Testis (tissue), 3 donors: Measurements from ENCODE around the gene CERS4. TPM values are rescaled to one million over a fixed set of nuclear protein-coding genes. Genes with fewer than 3 reads are reported as not detected.

Experiments used
- DNase-seq: peaks from one replicate; pipeline ENCODE4 v3.0.0-alpha.2; 2019
- H3K27ac ChIP-seq, 2 donors: fragments of 200-600 bp; sonication (generic); one replicate each; pipeline ENCODE4 v1.5.1; 2019
- H3K27me3 ChIP-seq: fragments of 200-600 bp; sonication (generic); one replicate; pipeline ENCODE4 v1.5.1; 2019
- H3K36me3 ChIP-seq: fragments of 200-600 bp; sonication (generic); one replicate; pipeline ENCODE4 v1.5.1; 2017; ENCODE audit warnings: low read depth; ENCODE audit errors: missing control alignments
- H3K4me1 ChIP-seq: fragments of 200-600 bp; sonication (generic); one replicate; pipeline ENCODE4 v1.5.1; 2019
- H3K4me3 ChIP-seq, 2 donors: fragments of 200-600 bp; sonication (generic); one replicate each; pipeline ENCODE4 v1.5.1; 2017 to 2019
- H3K9me3 ChIP-seq: fragments of 200-600 bp; sonication (generic); one replicate; pipeline ENCODE4 v1.5.1; 2017
- POLR2A ChIP-seq: fragments of 450-650 bp; IDR thresholded peaks from one replicate; pipeline ENCODE4 v1.6.1; 2017; ENCODE audit warnings: antibody characterized with exemption, mild to moderate bottlenecking, moderate library complexity
- WGBS, 2 donors: methylation state at CpG; one replicate each; pipeline ENCODE4 v1.1.5; 2018; 5-methylcytosine and 5-hydroxymethylcytosine counted together
- intact Hi-C: fragments of 100-400 bp; cut with DNase I; formaldehyde crosslinking; loops from one replicate; pipeline ENCODE4 v1.15.1; 2023; ENCODE audit warnings: low total_unique reads
- polyA plus RNA-seq: library from polyadenylated mRNA; stranded (reverse); fragments of 350-450 nt; fragmentation: Illumina TruSeq; extraction: RNeasy Lipid Tissue Mini Kit (QIAGEN cat#74804); gene quantifications from one replicate; pipeline ENCODE4 v1.2.3, GENCODE V29; 2014; ENCODE audit warnings: low read depth, low replicate concordance; ENCODE audit not compliant: insufficient read depth
- total RNA-seq, 2 donors: library from RNA; depleted of rRNA; stranded (reverse); fragments of >200 nt; gene quantifications; one replicate each; pipeline ENCODE4 v1.2.3, GENCODE V29; 2016
- TF ChIP-seq, protein P1 (sequence below), 3 experiments: fragments of 450-650 bp in 2 of 3; fragments of 200-600 bp in 1 of 3; sonication (generic) in 1 of 3; IDR thresholded peaks; one replicate each; pipeline ENCODE4 v1.5.1; 2016 to 2019; ENCODE audit warnings: antibody characterized with exemption in 3 of 3, mild to moderate bottlenecking in 2 of 3, moderate library complexity in 1 of 3

CERS4 gene
- total and polyA plus RNA-seq, 3 donors from 2014 or later: 35.2 to 105 (median 68.6) TPM

DNA sequence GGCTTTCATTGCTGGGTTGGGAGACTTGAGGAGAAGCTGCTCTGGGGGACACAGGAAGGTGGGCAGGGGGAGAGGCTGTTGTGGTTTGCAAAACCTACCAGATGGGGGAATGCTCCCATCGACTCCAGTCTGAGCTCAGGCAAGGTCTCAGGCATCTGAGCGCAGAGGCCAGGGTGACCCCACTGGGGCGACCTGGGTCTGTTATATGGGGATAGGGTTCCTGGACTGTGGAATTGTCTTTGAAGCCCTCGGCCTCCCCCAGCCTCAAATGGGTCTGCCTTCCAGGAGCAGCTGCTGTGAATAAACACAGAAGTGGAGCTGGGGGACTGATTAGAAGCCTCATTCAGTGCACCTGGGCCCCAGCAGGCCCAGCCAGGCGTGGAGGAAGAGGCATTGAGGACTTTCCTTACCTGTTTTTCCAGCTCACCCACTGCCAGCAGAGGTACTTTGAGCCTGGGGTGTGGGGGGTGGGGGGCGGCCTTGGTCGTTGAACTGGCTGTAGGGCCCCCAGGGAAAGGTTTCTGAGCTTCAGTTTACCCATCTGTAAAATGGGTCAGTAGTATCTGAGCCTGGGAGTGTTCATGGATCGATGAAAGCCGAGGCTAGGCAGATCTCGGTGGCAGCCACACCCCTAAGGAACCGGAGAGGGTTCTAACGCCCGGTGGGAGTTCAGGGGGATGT lies 1.4 kb downstream of the CERS4 start:
- H3K27ac ChIP-seq: no peak overlapping the region

DNA sequence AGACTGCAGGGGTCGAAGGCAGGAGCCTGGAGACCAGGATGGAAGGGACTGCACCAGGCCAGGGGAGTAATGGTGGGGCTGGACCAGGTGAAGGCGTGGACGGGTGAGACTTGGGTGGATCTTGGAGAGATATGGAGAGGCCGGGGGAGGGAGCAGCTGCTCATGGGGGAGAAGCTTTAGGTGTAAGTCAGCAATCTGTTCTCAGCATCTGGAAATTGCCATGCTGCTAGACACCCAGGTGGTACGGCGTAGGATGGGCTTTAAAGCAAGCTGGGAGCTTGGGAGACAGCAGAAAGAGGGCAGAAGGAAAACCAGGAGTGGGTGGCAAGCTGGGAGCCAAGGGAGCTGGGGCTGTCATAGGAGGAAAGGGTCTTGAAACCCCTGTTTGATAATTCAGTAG lies 3.0 kb downstream of the CERS4 start:
- H3K36me3 ChIP-seq: no peaks in the 10 kb centered on the region
- 70 to 75% methylated on average over 6 of the region's 6 CpGs for WGBS, 2 donors
- no peak overlapping the region for H3K27ac ChIP-seq
- no peak for DNase-seq
- no peaks in the 10 kb centered on the region for H3K9me3 ChIP-seq
- peaks cover 13% of the 10 kb centered on the region for H3K4me1 ChIP-seq
- intact Hi-C loops: no loop called here
- no peaks in the 10 kb centered on the region for H3K27me3 ChIP-seq
- H3K4me3 ChIP-seq: no peak overlapping the region
- TF ChIP-seq, protein P1, sequence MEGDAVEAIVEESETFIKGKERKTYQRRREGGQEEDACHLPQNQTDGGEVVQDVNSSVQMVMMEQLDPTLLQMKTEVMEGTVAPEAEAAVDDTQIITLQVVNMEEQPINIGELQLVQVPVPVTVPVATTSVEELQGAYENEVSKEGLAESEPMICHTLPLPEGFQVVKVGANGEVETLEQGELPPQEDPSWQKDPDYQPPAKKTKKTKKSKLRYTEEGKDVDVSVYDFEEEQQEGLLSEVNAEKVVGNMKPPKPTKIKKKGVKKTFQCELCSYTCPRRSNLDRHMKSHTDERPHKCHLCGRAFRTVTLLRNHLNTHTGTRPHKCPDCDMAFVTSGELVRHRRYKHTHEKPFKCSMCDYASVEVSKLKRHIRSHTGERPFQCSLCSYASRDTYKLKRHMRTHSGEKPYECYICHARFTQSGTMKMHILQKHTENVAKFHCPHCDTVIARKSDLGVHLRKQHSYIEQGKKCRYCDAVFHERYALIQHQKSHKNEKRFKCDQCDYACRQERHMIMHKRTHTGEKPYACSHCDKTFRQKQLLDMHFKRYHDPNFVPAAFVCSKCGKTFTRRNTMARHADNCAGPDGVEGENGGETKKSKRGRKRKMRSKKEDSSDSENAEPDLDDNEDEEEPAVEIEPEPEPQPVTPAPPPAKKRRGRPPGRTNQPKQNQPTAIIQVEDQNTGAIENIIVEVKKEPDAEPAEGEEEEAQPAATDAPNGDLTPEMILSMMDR (IDR thresholded peaks at IDR 0.05): no peak
- TF ChIP-seq POLR2A: no peak

More for the DNA sequence above, 1.4 kb downstream of the CERS4 start:
- no peaks in the 10 kb centered on the region for H3K27me3 ChIP-seq
- TF ChIP-seq POLR2A: no peak
- TF ChIP-seq, protein P1 (IDR thresholded peaks at IDR 0.05): no peak
- no peaks in the 10 kb centered on the region for H3K36me3 ChIP-seq
- intact Hi-C loops: no loop called here
- no peaks in the 10 kb centered on the region for H3K9me3 ChIP-seq
- DNase-seq: no peak
- H3K4me3 ChIP-seq: peak overlapping the region in 1 of 2 donors; percentile 81
- H3K4me1 ChIP-seq: peaks cover 13% of the 10 kb centered on the region
- WGBS, 2 donors: 59 to 63% methylated on average over 6 to 13 of the region's 13 CpGs

DNA sequence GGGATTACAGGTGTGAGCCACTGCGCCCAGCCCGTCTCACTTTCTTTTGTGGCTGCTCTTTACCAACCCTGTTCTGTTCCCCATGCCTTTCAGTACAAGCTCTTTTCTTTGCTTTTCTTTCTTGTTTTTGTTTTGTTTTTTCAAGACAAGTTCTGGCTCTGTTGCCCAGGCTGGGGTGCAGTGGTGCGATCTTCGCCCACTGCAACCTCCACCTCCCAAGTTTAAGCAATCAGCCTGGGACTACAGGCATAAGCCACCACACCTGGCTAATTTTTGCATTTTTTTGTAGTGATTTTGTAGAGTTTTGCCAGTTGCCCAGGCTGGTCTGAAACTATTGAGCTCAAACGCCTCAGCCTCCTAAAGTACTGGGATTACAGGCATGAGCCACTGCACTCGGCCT lies 3.7 kb downstream of the CERS4 start:
- no peaks in the 10 kb centered on the region for H3K9me3 ChIP-seq
- TF ChIP-seq POLR2A: no peak
- TF ChIP-seq, protein P1 (IDR thresholded peaks at IDR 0.05): no peak
- H3K27me3 ChIP-seq: no peaks in the 10 kb centered on the region
- WGBS, 2 donors: 91% methylated on average over 6 of the region's 6 CpGs
- no peak overlapping the region for H3K27ac ChIP-seq
- no peaks in the 10 kb centered on the region for H3K36me3 ChIP-seq
- DNase-seq: no peak
- peaks cover 11% of the 10 kb centered on the region for H3K4me1 ChIP-seq
- no peak overlapping the region for H3K4me3 ChIP-seq
- intact Hi-C loops: no loop called here

DNA sequence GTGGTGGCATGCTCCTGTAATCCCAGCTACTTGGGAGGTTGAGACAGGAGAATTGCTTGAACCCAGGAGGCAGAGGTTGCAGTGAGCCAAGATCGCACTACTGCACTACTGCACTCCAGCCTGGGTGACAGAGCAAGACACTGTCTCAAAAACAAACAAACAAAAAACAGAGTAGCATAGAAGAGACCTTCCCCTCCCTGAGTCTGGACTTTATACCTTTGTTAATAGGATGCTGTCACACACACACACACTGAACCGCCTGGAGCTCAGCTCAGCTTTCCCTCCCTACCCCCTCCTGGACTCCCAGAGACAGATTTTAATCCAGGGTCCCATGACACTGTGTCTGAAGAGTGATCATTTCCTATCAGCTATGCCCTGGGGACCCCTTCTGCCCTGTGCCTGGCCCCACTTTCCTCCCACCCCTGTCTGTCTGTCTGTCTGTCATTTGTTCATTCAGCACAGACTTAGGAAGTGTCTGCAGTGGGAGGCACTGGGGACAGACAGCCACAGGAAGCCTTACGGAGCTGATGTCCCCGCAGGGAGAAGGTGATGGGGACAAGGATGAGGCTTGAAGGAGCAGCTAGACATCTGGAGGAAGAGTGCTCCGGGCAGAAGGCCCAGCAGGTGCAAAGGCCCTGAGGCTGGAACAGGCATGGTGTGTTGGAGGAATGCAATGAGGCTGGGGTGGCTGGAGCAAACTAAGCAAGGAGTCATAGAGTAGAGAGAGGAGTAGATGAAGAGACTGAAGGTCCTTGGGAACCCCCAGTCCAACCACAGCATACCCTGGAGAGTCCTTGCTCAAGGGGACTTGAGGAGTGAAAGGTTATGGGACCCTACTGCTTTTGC lies 4.9 kb downstream of the CERS4 start:
- H3K27me3 ChIP-seq: no peaks in the 10 kb centered on the region
- WGBS, 2 donors: 80 to 91% methylated on average over 4 to 5 of the region's 5 CpGs
- TF ChIP-seq, protein P1 (IDR thresholded peaks at IDR 0.05): no peak
- TF ChIP-seq POLR2A: no peak
- intact Hi-C loops: no loop called here
- no peak overlapping the region for H3K4me3 ChIP-seq
- H3K9me3 ChIP-seq: no peaks in the 10 kb centered on the region
- no peak overlapping the region for H3K27ac ChIP-seq
- H3K36me3 ChIP-seq: no peaks in the 10 kb centered on the region
- DNase-seq: no peak
- H3K4me1 ChIP-seq: peaks cover 3% of the 10 kb centered on the region
